Raji (cell line): ENCODE results near the gene REXO4.

Experiments
- POLR2A ChIP-seq: IDR thresholded peaks from 2 replicates; pipeline ENCODE4 v1.6.1; 2011; ENCODE audit warnings: low read depth, low read length, control low read depth; ENCODE audit not compliant: insufficient read depth

REXO4 gene

DNA sequence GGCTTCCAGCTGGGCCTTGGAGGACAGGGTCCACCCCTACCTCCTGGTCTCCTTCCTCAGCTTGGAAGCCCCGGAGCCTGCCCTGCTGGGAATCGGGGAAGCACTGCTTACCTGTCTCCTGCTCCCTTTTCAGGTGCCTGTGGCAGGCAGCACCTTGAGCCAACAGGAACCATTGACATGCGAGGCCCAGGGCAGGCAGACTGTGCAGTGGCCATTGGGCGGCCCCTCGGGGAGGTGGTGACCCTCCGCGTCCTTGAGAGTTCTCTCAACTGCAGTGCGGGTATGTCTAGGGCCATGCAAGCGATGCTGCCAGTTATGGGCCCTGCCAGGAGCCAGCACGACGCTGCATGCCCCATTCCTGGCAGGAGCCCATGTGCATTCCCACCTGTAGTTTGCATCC lies 38.1 kb upstream of the REXO4 start:
- no peak for TF ChIP-seq POLR2A

DNA sequence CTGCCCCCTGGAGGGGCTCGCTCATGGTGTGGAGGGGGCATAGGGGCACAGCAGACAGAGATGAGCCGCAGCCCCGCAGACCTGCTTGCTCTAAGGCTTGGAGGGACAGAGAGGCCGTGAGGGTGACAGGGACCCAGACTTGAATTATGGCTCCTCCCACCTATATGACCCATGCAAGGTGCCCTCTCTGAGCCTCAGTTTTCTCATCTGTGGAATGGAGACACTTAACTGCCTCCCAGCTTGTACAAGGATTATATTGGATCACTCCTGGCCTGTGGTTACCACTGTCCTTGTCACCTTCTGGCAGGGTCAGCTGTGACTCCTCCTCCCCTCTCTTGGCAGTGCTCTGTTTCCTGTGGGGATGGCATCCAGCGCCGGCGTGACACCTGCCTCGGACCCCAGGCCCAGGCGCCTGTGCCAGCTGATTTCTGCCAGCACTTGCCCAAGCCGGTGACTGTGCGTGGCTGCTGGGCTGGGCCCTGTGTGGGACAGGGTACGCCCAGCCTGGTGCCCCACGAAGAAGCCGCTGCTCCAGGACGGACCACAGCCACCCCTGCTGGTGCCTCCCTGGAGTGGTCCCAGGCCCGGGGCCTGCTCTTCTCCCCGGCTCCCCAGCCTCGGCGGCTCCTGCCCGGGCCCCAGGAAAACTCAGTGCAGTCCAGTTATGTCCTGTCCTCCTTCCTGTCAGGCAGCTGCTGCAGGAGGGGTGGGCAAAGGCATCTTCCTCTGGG lies 37.3 kb upstream of the REXO4 start:
- TF ChIP-seq POLR2A: no peak

DNA sequence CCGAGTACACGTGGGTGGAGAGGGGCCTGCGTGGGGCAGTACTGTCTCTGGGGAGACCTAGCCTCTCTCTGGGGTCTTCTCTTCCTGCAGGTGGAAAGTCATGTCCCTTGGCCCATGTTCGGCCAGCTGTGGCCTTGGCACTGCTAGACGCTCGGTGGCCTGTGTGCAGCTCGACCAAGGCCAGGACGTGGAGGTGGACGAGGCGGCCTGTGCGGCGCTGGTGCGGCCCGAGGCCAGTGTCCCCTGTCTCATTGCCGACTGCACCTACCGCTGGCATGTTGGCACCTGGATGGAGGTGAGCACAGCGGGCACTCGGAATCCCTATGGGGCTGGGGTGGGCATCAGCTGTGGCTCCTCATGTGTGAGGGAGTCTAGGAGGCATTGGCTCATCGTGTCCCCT lies 36.5 kb upstream of the REXO4 start:
- no peak for TF ChIP-seq POLR2A

DNA sequence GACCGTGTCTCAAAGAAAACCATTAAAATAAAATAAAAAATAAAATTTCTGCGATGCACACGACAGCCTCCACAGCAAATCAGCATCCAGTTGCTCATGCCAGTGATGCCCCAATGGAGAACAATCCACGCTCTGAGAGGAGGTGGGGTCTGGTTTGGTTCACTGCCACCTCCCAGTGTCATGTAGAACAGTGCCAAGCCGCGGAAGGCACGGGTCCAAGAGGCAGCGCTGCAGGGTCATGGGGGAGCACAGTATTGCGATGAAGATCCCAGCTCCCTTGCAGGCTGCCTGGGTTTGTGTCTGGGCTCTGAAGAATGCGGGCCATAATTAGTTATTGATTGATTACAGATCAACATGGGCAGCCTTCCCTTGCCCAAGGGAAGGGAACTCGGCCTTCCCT lies 35.8 kb upstream of the REXO4 start:
- no peak for TF ChIP-seq POLR2A

DNA sequence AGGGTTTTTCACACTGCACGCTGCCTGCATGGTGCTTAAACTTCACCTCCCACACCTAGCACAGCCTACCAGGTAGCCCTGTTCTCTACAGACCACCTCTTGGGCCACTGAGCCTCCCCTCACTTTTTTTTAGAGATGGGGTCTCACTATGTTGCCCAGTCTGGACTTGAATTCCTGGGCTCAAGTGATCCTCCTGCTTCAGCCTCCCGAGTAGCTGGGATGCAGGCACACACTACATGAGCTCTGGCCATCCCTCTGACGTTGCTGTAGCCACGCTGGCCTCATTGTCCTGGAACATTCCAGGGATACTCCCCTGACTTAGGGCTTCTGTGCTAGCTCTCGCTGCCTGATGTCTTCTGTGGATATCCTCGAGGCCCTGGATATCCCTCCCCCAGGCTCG lies 34.8 kb upstream of the REXO4 start:
- no peak for TF ChIP-seq POLR2A

DNA sequence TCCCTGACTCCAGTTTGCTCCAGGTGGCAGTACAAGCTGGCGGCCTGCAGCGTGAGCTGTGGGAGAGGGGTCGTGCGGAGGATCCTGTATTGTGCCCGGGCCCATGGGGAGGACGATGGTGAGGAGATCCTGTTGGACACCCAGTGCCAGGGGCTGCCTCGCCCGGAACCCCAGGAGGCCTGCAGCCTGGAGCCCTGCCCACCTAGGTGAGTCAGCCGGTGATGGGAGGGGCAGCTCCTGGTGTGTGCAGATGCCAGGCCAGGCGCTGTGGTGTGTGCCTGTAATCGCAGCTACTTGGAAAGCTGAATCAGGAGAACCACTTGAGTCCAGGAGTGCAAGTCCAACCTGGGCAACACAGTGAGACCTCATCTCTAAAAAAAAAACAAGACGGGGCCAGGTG lies 31.9 kb upstream of the REXO4 start:
- no peak for TF ChIP-seq POLR2A

DNA sequence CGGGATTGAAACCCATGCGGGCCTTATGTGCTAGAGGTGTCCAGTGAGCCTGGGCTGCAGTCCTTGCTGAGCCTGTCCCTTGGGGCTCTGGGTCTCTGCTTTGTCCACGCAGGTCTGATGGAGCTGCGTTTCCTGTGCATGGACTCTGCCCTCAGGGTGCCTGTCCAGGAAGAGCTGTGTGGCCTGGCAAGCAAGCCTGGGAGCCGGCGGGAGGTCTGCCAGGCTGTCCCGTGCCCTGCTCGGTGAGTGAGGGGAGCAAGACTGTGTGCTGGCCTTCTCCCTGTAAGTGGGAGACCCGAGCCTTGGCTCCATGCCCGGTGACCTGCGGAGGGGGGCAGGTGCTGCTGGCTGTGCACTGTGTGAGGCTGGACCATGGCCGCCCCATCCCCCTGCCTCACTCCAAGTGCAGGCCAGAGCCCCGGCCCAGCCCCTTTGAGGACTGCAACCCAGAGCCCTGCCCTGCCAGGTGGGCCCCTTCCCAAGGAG lies 30.7 kb upstream of the REXO4 start:
- no peak for TF ChIP-seq POLR2A

DNA sequence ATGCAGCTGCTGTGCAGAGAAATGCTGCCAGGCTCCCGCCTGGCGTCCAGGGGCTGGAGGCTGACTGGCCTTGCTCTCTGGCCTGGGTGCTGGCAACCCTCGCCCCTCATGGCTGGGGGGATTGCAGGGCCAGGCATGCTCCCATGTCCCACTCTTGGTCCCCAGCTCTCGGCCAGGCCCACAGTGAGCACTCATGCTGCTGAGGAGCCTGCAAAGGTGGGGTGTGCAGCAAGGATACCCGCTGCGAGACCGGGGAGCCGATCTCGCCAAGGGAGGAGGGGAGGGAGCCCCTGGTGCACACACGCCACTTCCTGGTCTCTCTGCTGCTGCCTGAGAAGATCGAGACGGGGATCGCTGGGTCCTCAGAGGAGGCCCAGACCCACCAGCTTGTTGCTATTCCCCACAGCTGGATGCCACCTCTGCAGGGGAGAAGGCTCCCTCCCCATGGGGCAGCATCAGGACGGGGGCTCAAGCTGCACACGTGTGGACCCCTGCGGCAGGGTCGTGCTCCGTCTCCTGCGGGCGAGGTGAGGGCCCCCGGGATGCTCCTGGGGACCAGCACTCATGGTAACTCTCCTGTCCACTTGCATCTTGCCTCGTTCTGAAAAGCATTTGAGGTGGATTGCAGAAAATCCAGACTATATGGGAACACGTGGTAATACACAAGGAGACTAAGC lies 27.6 kb upstream of the REXO4 start:
- no peak for TF ChIP-seq POLR2A

DNA sequence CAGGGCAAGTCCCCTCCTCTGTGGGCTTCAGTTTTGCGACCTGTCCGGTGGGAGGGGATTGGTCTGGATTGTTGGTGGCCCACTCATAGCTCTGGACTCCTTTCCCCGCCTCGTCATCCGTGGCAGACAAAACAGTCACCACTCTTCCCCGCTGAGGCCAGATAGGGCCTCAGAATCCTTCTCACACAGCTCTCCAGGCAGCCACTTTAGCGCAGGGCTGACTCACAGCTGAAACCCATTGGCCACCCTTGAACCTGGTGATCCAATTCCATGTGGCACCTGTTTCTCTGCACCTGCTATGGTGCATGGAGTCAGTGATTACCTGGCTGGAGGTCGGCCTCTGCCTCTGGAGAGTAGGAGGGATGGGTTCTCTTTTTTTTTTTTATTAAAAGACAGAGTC lies 26.2 kb upstream of the REXO4 start:
- no peak for TF ChIP-seq POLR2A

DNA sequence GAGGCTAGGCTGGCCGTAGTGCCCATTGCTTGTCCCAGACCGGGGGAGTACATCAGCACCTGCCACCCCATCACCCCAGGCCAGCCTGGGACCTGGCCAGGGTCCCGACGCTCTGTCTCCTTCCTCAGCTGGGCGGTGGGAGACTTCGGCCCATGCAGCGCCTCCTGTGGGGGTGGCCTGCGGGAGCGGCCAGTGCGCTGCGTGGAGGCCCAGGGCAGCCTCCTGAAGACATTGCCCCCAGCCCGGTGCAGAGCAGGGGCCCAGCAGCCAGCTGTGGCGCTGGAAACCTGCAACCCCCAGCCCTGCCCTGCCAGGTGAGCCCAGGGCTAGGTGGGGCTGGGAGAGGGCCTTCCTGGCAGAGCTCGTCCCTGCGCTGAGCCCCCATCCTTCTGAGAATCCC lies 25.4 kb upstream of the REXO4 start:
- no peak for TF ChIP-seq POLR2A

DNA sequence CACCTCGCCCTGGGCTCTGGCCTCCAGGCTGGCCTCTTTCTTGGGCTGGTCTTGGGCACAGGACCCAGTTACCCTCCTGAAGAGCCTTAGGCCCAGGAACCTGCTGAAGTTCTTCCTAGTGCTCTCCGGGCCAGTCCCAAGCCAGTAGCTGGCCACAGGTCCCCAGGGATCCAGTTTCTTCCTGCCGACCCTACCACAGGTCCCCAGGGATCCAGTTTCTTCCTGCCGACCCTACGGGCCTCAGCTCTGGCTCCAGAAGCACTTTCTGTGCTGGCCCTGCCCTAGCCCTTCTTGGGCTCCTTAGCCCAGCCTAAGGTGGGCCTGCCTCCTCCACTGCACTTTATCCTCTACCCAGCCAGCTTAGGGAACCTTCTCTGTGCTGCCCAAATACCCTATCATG lies 23.8 kb upstream of the REXO4 start:
- no peak for TF ChIP-seq POLR2A

DNA sequence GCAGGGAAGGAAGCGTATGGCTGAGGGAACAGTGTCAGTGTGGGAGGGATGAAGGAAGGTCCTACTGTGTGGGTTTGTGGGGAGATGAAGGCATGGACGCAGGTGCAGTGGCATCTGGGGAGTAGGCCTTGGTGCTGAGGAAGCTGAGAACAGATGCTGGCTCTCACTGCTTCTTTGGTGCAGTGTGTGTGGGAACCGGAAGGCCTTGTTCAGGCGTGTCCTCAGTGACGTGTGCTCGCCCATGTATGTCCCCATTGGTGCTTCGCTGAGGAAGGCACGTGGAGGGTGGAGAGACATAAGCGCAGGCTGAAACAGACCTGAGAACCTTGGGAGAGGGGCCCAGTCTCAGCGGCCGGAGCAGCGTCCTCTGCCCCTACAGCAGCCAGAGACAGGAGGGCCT lies 23.1 kb upstream of the REXO4 start:
- no peak for TF ChIP-seq POLR2A

DNA sequence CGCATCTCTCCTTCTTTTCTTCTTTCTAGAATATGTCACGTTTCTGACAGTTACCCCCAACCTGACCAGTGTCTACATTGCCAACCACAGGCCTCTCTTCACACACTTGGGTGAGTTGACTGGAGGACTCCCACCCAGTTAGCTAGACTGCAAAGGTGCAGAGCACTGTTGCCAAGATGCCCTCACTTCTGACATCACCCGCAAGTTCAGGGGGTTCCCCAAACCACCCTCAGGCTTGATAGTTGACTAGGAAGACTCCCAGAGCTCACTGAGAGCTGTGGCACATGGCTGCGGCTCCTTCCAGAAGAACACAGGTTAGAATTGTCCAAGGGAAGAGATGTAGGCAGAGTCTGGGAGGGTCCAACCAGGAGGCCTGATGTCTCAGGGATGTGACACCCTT lies 21.5 kb upstream of the REXO4 start:
- TF ChIP-seq POLR2A: no peak

DNA sequence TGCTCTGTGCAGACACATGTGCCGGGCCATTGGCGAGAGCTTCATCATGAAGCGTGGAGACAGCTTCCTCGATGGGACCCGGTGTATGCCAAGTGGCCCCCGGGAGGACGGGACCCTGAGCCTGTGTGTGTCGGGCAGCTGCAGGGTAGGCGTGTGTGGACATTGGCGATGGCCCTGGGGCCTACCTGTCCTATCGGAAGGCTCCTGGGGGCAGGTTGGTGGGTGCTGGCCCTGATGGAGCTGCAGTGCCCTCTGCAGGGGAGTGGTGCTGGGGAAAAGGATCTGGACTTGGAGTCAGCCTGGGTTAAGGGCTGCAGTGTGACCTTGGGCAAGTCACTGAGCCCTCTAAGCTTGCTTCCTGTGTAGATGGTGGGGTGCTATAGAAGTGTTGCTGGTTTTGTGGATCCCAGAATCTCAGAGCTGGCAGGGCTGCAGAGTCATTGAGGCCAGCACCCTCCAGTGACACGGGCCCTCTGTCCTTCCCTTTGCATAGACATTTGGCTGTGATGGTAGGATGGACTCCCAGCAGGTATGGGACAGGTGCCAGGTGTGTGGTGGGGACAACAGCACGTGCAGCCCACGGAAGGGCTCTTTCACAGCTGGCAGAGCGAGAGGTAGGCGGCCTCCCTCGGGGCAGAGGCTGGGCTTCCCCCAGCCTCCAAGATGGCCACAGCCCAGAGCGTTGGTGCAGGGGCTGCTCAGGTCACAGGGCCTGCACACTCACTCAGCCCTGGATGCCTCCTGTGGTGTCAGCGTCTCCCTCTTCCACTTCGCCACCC lies 20.1 kb upstream of the REXO4 start:
- no peak for TF ChIP-seq POLR2A

DNA sequence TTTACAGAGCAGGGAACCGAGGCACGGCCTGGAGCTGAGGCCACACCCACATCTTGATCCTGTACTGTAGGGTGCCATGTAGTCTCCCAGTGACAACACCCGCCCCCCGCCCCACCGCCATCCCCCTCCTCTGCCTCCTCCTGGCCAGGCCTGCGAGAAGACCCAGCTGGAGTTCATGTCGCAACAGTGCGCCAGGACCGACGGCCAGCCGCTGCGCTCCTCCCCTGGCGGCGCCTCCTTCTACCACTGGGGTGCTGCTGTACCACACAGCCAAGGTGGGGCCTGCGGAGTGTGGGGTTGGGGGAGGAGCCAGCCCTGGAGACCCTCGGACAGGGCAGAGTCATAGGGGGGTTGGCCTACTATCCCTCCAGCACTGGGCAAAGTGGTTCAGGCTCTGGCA lies 18.9 kb upstream of the REXO4 start:
- no peak for TF ChIP-seq POLR2A

DNA sequence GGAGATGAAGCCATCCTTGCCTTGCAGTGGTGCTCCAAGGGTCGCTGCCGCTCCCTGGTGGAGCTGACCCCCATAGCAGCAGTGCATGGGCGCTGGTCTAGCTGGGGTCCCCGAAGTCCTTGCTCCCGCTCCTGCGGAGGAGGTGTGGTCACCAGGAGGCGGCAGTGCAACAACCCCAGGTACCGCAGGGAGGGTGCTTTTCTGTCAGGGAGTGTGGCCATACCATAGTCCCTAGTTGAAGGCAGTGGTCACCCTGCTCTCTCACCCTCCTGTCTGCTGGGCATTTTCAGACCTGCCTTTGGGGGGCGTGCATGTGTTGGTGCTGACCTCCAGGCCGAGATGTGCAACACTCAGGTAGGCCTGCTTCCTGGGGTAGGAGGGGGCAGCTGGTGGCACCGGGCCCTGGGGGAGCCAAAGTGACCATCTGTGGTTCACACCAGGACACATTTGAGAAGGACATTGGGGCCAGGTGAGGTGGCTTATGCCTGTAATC lies 15.6 kb upstream of the REXO4 start:
- TF ChIP-seq POLR2A: no peak
